ENCODE results near the gene KRT16.
"Not testable (repeated sequence)": the region's sequence is repeated elsewhere in the genome, so short reads cannot be mapped to it uniquely, and the experiment has no call there.

Gene KRT16

DNA sequence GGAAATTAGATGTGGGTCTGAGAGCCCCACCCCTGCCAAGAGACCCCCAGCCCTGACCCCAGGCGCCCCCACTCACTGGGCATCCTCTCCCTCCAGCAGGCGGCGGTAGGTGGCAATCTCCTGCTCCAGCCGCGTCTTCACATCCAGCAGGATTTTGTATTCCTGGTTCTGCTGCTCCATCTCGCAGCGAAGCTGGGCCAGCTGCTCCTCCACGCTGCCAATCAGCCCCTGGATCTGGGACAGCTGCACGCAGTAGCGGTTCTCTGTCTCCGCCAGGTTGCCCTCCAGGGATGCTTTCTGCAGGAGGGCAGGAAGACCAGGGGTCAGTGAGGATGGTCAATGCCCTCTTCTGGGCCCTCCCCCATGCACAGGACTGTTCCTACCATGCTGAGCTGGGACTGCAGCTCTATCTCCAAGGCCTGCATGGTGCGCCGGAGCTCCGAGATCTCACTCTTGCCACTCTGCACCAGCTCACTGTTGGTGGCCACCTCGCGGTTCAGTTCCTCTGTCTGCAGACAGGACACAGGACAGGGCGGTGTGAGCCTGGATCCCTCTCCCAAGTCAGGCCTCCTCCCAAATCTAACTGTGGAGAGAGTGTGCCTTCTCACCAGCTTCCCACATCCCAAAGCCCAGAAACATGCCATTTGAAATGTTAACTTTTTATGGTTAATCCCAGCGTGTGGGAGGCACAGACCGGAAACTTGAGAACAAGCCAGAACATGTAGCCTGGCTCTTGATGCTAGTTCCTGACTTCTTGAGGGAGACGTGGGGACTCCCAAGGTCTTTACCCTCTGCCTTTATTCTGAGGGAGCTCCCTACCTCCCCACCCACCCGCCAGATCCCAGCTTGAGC lies 8.2 kb upstream of the KRT16 start:
- TF ChIP-seq, protein P1, sequence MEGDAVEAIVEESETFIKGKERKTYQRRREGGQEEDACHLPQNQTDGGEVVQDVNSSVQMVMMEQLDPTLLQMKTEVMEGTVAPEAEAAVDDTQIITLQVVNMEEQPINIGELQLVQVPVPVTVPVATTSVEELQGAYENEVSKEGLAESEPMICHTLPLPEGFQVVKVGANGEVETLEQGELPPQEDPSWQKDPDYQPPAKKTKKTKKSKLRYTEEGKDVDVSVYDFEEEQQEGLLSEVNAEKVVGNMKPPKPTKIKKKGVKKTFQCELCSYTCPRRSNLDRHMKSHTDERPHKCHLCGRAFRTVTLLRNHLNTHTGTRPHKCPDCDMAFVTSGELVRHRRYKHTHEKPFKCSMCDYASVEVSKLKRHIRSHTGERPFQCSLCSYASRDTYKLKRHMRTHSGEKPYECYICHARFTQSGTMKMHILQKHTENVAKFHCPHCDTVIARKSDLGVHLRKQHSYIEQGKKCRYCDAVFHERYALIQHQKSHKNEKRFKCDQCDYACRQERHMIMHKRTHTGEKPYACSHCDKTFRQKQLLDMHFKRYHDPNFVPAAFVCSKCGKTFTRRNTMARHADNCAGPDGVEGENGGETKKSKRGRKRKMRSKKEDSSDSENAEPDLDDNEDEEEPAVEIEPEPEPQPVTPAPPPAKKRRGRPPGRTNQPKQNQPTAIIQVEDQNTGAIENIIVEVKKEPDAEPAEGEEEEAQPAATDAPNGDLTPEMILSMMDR (conservative IDR thresholded peaks at IDR 0.05) = no peak
- no peak for TF ChIP-seq ZFX (IDR thresholded peaks at IDR 0.05)
- H3K27ac ChIP-seq = no peak overlapping the region

DNA sequence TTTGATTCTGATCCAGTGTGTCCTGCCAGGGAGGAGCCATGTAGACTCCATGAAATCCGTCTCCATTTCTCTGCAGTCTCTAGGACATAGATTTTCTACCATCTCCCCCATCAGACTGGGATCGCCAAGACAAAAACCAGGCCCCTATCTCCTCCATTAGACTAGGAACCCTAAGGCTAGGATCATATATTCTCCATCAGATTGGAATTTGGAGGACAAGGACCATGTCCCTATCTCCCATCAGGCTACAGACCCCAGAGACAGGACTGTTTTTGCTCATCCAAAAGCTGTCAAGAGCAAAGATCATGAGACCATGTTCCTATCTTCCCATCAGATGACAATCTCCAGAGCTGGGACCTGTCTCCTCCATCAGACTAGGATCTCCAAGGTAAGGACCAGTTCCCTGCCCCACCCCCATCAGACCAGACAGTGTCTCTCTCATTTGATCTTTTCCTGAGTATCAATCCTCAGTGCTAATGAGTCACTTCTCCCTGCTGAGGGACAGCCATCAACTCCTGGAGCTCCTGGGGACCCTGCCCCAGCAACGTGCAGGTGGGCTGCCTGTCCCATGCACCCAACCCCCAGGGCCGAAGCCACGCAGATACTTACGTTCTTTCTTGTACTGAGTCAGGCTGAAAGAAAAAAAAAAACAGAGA lies 7.5 kb upstream of the KRT16 start:
- H3K27ac ChIP-seq = not testable (repeated sequence)

DNA sequence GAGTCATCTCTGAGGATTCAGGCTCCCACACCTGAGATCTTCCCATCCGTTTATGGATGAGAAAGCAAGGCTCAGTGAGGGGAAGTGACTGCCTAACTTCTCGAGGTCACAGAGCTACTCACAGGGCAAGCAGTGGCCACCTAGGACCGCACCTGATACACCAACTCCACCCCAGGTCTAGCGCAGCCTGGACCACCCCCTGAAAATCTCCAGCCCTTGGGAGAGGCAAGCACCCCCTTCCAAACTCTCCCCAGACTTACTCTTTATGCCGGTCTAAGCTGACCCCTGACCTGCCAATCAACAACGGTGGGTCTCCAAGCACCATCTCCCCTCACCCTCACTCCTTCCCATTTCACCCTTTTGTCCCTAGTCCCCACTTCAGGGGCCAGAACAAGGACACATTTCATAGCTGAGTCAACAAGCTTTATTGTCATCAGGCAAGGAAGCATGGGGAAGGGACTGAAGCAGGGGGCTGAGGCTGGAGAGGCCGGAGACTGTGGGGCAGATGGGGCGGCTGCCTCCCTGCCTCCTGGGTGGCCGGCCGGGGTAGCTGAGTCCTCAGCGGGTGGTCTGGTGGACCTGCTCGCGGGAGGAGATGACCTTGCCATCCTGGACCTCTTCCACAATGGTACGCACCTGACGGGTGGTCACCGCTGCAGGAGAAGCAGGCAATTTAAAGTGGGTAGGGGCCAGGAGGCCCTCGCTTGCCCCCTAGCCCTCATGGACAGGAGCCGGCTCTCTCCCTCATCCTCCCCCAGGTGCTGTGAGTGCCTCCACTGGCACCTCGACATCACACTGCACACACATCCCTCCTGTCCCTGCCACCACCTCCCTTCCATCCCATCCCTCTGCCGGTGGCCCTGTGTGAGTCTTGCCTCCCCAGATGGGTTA lies 6.7 kb upstream of the KRT16 start:
- TF ChIP-seq ZFX (IDR thresholded peaks at IDR 0.05) = no peak
- TF ChIP-seq, protein P1 (conservative IDR thresholded peaks at IDR 0.05) = no peak
- H3K27ac ChIP-seq = no peak overlapping the region

DNA sequence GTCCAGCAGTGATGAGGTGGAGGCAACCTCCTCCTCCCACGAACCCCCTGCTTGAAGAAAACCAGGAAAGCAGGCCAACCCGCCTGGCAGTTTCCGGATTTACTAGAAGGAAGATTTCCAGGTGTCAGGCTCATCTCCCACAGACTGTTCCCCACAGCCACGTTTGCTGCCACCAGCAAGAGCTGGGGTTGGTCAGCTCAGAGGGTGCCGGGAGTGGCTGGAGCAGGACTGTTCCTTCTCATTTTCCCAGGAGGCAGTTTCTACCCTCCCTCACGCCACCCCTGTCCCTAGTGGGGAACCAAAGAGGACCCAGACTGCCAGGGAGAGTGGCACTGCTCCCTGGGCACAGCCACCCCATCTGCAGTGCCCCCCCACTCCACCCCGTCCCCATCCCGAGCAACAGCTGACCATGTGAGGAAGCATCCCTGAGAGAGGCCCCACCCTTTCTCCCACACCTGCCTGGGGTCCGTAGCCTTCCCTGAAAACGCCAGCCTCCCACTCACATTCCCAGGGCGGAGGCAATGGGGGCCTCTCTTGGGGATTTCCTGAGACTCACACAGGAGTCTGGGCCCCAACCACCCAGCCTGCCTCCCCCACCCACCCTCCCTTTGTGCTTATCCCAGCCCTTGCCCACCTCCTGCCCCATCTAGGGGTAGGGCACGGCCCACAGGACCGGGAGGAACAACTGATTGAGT lies 5.9 kb upstream of the KRT16 start:
- TF ChIP-seq ZFX (IDR thresholded peaks at IDR 0.05) = no peak
- TF ChIP-seq, protein P1 (conservative IDR thresholded peaks at IDR 0.05) = no peak
- H3K27ac ChIP-seq = no peak overlapping the region

DNA sequence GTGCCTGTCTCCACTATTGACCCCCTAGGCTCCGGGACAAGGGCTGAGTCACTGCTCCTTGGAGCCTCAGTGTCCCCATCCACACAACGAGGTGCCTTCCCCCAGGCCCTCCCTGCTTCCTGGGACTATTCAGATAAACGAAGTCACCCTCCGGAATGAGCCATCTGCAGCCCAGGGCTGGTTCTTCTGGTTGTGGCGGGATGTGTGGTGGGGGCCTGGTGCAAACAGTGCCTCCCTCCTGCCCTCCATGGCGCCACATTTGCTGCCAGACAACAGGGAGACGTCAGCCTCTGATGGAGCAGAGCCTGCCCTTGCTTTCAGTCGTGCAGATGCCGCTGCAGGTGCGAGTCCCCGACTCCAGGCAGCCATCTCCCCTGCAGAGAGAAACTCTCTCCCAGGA lies 5.1 kb upstream of the KRT16 start:
- H3K27ac ChIP-seq = no peak overlapping the region
- TF ChIP-seq, protein P1 (conservative IDR thresholded peaks at IDR 0.05) = no peak
- no peak for TF ChIP-seq ZFX (IDR thresholded peaks at IDR 0.05)

DNA sequence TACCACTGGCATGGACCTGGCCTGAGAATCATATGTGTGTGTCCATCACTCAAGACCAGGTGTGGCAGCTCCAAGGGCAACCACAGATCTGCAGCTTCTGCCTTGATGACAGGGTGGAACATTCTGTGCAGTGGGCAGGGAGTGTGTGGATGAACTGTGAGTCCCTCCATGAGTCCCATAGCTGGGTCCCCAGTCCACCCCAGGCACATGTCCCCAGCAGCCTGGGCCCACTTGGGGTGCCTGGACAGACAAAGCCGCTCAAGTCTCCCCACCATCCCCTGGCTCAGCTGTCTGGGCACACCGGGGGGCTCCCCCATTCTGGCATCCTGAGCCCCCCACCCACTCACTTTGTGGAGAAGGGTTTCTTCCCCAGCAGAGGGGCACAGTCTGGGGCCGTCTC lies 4.6 kb upstream of the KRT16 start:
- no peak for TF ChIP-seq ZFX (IDR thresholded peaks at IDR 0.05)
- TF ChIP-seq, protein P1 (conservative IDR thresholded peaks at IDR 0.05) = no peak
- H3K27ac ChIP-seq = no peak overlapping the region

DNA sequence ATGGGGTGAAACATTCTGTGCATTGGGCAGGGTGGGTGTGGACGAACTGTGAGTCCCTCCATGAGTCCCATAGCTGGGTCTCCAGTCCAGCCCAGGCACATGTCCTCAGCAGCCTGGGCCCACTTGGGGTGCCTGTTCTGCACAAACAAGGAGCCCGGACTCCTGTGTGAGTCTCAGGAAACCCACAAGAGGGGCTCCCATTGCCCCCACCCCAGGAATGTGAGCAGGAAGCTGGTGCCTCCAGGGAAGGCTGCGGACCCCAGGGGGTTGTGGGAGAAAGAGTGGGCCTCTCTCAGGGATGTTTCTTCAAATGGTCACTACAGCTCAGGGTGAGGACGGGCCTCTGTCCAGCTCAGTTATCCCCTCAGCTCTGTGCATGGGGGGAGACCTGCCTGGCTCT lies 3.9 kb upstream of the KRT16 start:
- H3K27ac ChIP-seq = not testable (repeated sequence)
